HEK293 (cell line): Measurements from ENCODE around the gene PDZD2.

Experiments
- CTCF ChIA-PET: fragments of 350-600 bp; formaldehyde crosslinking; extraction: SDS; loops from one replicate; lab custom pipeline; 2021; ENCODE audit warnings: antibody characterized with exemption; lab: Yijun Ruan, JAX
- POLR2A ChIA-PET: fragments of 300-600 bp; formaldehyde crosslinking; extraction: SDS; loops from one replicate; lab custom pipeline; 2020; ENCODE audit warnings: antibody characterized with exemption, inconsistent platforms; lab: Yijun Ruan, JAX
- H3K27ac ChIP-seq: fragments of 200-500 bp; sonication (Bioruptor generic); 2 replicates; pipeline ENCODE4 v1.5.1; 2014; ENCODE audit warnings: low read depth, low read length, control low read depth, inconsistent platforms; ENCODE audit errors: extremely low read depth
- H3K36me3 ChIP-seq, 2 experiments: fragments of 200-500 bp in 1 of 2; sonication (Bioruptor generic) in 1 of 2; 1 replicate in 1 of 2; 2 replicates in 1 of 2; pipeline ENCODE4 v1.5.1; 2014 to 2017; ENCODE audit warnings: inconsistent platforms in 2 of 2, low read length in 2 of 2; ENCODE audit not compliant: control insufficient read depth in 2 of 2, insufficient read depth in 1 of 2
- H3K4me1 ChIP-seq: fragments of 200-500 bp; sonication (Bioruptor generic); 2 replicates; pipeline ENCODE4 v1.5.1; 2014; ENCODE audit warnings: mild to moderate bottlenecking, low read length, inconsistent platforms; ENCODE audit not compliant: control insufficient read depth, insufficient read depth
- H3K4me3 ChIP-seq: 2 replicates; pipeline ENCODE4 v1.5.1; 2011; ENCODE audit warnings: low read depth, mild to moderate bottlenecking, control low read depth, low read length, moderate library complexity
- H3K9me3 ChIP-seq: fragments of 200-500 bp; sonication (Bioruptor generic); 2 replicates; pipeline ENCODE4 v1.5.1; 2014; ENCODE audit warnings: low read depth, low read length, inconsistent platforms; ENCODE audit not compliant: control insufficient read depth, insufficient read depth
- KLF17 ChIP-seq: fragments of 450-650 bp; formaldehyde crosslinking; IDR thresholded peaks from 2 replicates; pipeline ENCODE4 v1.5.1; 2016; ENCODE audit warnings: missing biosample characterization, missing genetic modification characterization
- MZF1 ChIP-seq: fragments of 450-650 bp; formaldehyde crosslinking; IDR thresholded peaks from 2 replicates; pipeline ENCODE4 v1.5.1; 2017; ENCODE audit warnings: missing biosample characterization, missing genetic modification characterization, borderline replicate concordance
- TSHZ1 ChIP-seq: fragments of 450-650 bp; formaldehyde crosslinking; IDR thresholded peaks from 2 replicates; pipeline ENCODE4 v1.5.1; 2016; ENCODE audit warnings: missing biosample characterization, missing genetic modification characterization, borderline replicate concordance
- ZBTB10 ChIP-seq: fragments of 450-650 bp; formaldehyde crosslinking; IDR thresholded peaks from 2 replicates; pipeline ENCODE4 v1.5.1; 2016; ENCODE audit warnings: missing biosample characterization, missing genetic modification characterization
- ZBTB11 ChIP-seq: fragments of 450-650 bp; formaldehyde crosslinking; conservative IDR thresholded peaks from 2 replicates; pipeline ENCODE4 v1.5.1; 2016; ENCODE audit warnings: low read depth, missing biosample characterization, missing genetic modification characterization
- ZBTB26 ChIP-seq: fragments of 450-650 bp; formaldehyde crosslinking; optimal IDR thresholded peaks from 2 replicates; pipeline ENCODE3; 2016; ENCODE audit warnings: missing biosample characterization, mild to moderate bottlenecking, missing genetic modification characterization
- ZNF132 ChIP-seq: fragments of 450-650 bp; formaldehyde crosslinking; IDR thresholded peaks from 2 replicates; pipeline ENCODE4 v1.5.1; 2017; ENCODE audit warnings: missing biosample characterization, missing genetic modification characterization, borderline replicate concordance
- ZNF16 ChIP-seq: fragments of 450-650 bp; formaldehyde crosslinking; IDR thresholded peaks from 2 replicates; pipeline ENCODE4 v1.5.1; 2016; ENCODE audit warnings: low read depth, missing biosample characterization, missing genetic modification characterization
- ZNF175 ChIP-seq: fragments of 450-650 bp; formaldehyde crosslinking; IDR thresholded peaks from 2 replicates; pipeline ENCODE4 v1.5.1; 2016; ENCODE audit warnings: missing biosample characterization, missing genetic modification characterization
- ZNF184 ChIP-seq: fragments of 450-650 bp; IDR thresholded peaks from 2 replicates; pipeline ENCODE4 v1.5.1; 2018; ENCODE audit warnings: missing biosample characterization, mild to moderate bottlenecking, missing genetic modification characterization
- ZNF596 ChIP-seq: fragments of 450-650 bp; IDR thresholded peaks from 2 replicates; pipeline ENCODE4 v1.5.0; 2018; ENCODE audit warnings: missing biosample characterization, mild to moderate bottlenecking, missing genetic modification characterization, moderate library complexity
- ZSCAN23 ChIP-seq: fragments of 450-650 bp; formaldehyde crosslinking; IDR thresholded peaks from 2 replicates; pipeline ENCODE4 v1.5.1; 2016; ENCODE audit warnings: missing biosample characterization, missing genetic modification characterization

The PDZD2 gene

GRCh38 chr5:31847354-31847753 is 208.4 kb downstream of the PDZD2 start (continued):
- TF ChIP-seq ZNF16 (tag by site-specific recombination) (no peak), ZBTB26 (tag by site-specific recombination) (no peak), ZBTB11 (tag by site-specific recombination) (no peak), ZNF184 (tag by site-specific recombination) (no peak), KLF17 (tag by site-specific recombination) (no peak), TSHZ1 (tag by site-specific recombination) (no peak), MZF1 (tag by site-specific recombination) (no peak), ZNF175 (tag by site-specific recombination) (no peak), ZNF132 (tag by site-specific recombination) (no peak)

GRCh38 chr5:31850981-31851689 is 212.2 kb downstream of the PDZD2 start:
- POLR2A ChIA-PET: no interaction called here
- peaks cover 10% of the 10 kb centered on the region for H3K4me1 ChIP-seq
- TF ChIP-seq ZBTB10 (tag by site-specific recombination) (no peak), ZNF596 (no peak), ZSCAN23 (tag by site-specific recombination) (no peak)
- H3K4me3 ChIP-seq: no peak overlapping the region
- H3K36me3 ChIP-seq: no peaks in the 10 kb centered on the region
- no peaks in the 10 kb centered on the region for H3K9me3 ChIP-seq
- CTCF ChIA-PET: interaction anchor here (0.7 to 1.5 kb wide), 2 partner anchors 19 to 26 kb away, joined by 4 read pairs; no protein-coding TSS in a partner anchor
- no peak overlapping the region for H3K27ac ChIP-seq
